DOHH2 (cell line): Measurements from ENCODE around the gene MPRIP.
"Not testable (repeated sequence)": the region's sequence is repeated elsewhere in the genome, so short reads cannot be mapped to it uniquely, and the experiment has no call there.

Experiments used
- H3F3A ChIP-seq: fragments of 200-600 bp; sonication (generic), shearing (Covaris generic); 2 replicates; pipeline ENCODE4 v1.6.0; 2016; ENCODE audit warnings: antibody characterized with exemption, mild to moderate bottlenecking; ENCODE audit not compliant: control insufficient read depth, insufficient read depth
- H3K27ac ChIP-seq: fragments of 200-600 bp; sonication (generic); 2 replicates; pipeline ENCODE4 v1.5.1; 2014; ENCODE audit warnings: low read depth, mild to moderate bottlenecking, low read length, moderate library complexity
- H3K27me3 ChIP-seq: fragments of 200-600 bp; sonication (generic); 2 replicates; pipeline ENCODE4 v1.6.1; 2014; ENCODE audit warnings: mild to moderate bottlenecking, low read length, mixed read lengths; ENCODE audit not compliant: control insufficient read depth
- H3K36me3 ChIP-seq: fragments of 200-600 bp; sonication (generic); 2 replicates; pipeline ENCODE4 v1.6.1; 2014; ENCODE audit warnings: mild to moderate bottlenecking, low read length, moderate library complexity, mixed read lengths; ENCODE audit not compliant: control insufficient read depth
- H3K4me1 ChIP-seq: fragments of 200-600 bp; sonication (generic); 2 replicates; pipeline ENCODE4 v1.6.1; 2014; ENCODE audit warnings: mild to moderate bottlenecking, low read length, mixed read lengths; ENCODE audit not compliant: control insufficient read depth
- H3K4me2 ChIP-seq: fragments of 200-600 bp; sonication (generic); 2 replicates; pipeline ENCODE4 v1.6.0; 2014; ENCODE audit warnings: mild to moderate bottlenecking, low read length, moderate library complexity
- H3K4me3 ChIP-seq: fragments of 200-600 bp; sonication (generic); 2 replicates; pipeline ENCODE4 v1.5.1; 2014; ENCODE audit warnings: mild to moderate bottlenecking, low read length, mixed read lengths
- H3K79me2 ChIP-seq: fragments of 200-600 bp; sonication (generic); 2 replicates; pipeline ENCODE4 v1.6.1; 2014; ENCODE audit warnings: mild to moderate bottlenecking, low read length, mixed read lengths; ENCODE audit not compliant: control insufficient read depth
- H3K9me2 ChIP-seq: fragments of 200-600 bp; sonication (generic); replicated peaks from 2 replicates; pipeline ENCODE4 v1.6.1; 2014; ENCODE audit warnings: mild to moderate bottlenecking, low read length, mixed read lengths; ENCODE audit not compliant: control insufficient read depth
- H3K9me3 ChIP-seq: fragments of 200-600 bp; sonication (generic); 2 replicates; pipeline ENCODE4 v1.6.1; 2014; ENCODE audit warnings: antibody characterized with exemption, low read length, mixed read lengths; ENCODE audit not compliant: control insufficient read depth, insufficient read depth
- H4K20me1 ChIP-seq: fragments of 200-600 bp; sonication (generic); 2 replicates; pipeline ENCODE4 v1.6.0; 2014; ENCODE audit warnings: low read depth, mild to moderate bottlenecking, antibody characterized with exemption, low read length, moderate library complexity; ENCODE audit not compliant: control insufficient read depth, insufficient read depth
- CTCF ChIP-seq: fragments of 200-600 bp; sonication (generic); IDR thresholded peaks from one replicate; pipeline ENCODE4 v1.5.1; 2014; ENCODE audit warnings: antibody characterized with exemption, mild to moderate bottlenecking, low read depth, low read length; ENCODE audit not compliant: poor library complexity, severe bottlenecking
- EZH2phosphoT487 ChIP-seq: fragments of 200-600 bp; sonication (generic); IDR thresholded peaks from 2 replicates; pipeline ENCODE4 v1.6.1; 2017; ENCODE audit warnings: borderline replicate concordance, mild to moderate bottlenecking, antibody characterized with exemption, low read length, moderate library complexity, mixed read lengths

Gene MPRIP

GRCh38 chr17:17134051-17134956, 92.0 kb downstream of the MPRIP start:
- no peak overlapping the region for H3K4me3 ChIP-seq
- H4K20me1 ChIP-seq, result no peaks in the 10 kb centered on the region
- H3K9me3 ChIP-seq, result no peaks in the 10 kb centered on the region
- H3K27ac ChIP-seq, result no peak overlapping the region
- H3K27me3 ChIP-seq, result no peaks in the 10 kb centered on the region
- H3K4me1 ChIP-seq, result no peaks in the 10 kb centered on the region; the same call in 1 of the 2 replicates
- peaks cover 30% of the 10 kb centered on the region for H3K36me3 ChIP-seq
- no peaks in the 10 kb centered on the region for H3K79me2 ChIP-seq
- no peak overlapping the region for H3K4me2 ChIP-seq
- TF ChIP-seq CTCF, result no peak
- no peak for TF ChIP-seq EZH2phosphoT487
- no peaks in the 10 kb centered on the region for H3K9me2 ChIP-seq
- H3F3A ChIP-seq, result no peaks in the 10 kb centered on the region

GRCh38 chr17:17134957-17135333, 92.7 kb downstream of the MPRIP start:
- H4K20me1 ChIP-seq, result no peaks in the 10 kb centered on the region
- peaks cover 35% of the 10 kb centered on the region for H3K36me3 ChIP-seq
- H3K4me1 ChIP-seq, result peaks cover 6% of the 10 kb centered on the region
- no peak overlapping the region for H3K4me2 ChIP-seq
- no peaks in the 10 kb centered on the region for H3K9me2 ChIP-seq
- no peaks in the 10 kb centered on the region for H3K27me3 ChIP-seq
- H3F3A ChIP-seq, result no peaks in the 10 kb centered on the region
- H3K27ac ChIP-seq, result no peak overlapping the region
- H3K79me2 ChIP-seq, result no peaks in the 10 kb centered on the region
- TF ChIP-seq EZH2phosphoT487 (no peak), CTCF (no peak)
- H3K4me3 ChIP-seq, result no peak overlapping the region
- no peaks in the 10 kb centered on the region for H3K9me3 ChIP-seq

GRCh38 chr17:17136221-17136620, 94.0 kb downstream of the MPRIP start:
- not testable (repeated sequence) for H3K9me2 ChIP-seq, H4K20me1 ChIP-seq, H3K4me2 ChIP-seq, H3K4me3 ChIP-seq, H3K9me3 ChIP-seq, H3F3A ChIP-seq, H3K27me3 ChIP-seq, H3K79me2 ChIP-seq, H3K27ac ChIP-seq
- Histone ChIP-seq H3K4me1 (peaks cover 11% of the 10 kb centered on the region), H3K36me3 (peaks cover 41% of the 10 kb centered on the region)
